ENCODE results near the gene DEK. TPM values are rescaled to one million over a fixed set of nuclear protein-coding genes. Genes with fewer than 3 reads are reported as not detected.

Gene DEK
- polyA plus RNA-seq, 2 of the 4 experiments (the other 2 are of a cell fraction): 96.4 to 146 TPM

GRCh38 chr6:18186033-18186432, 78.3 kb downstream of the DEK start:
- DNase-seq (ENCODE audit: low read depth in 1 of 2, low spot score in 1 of 2) (no peak), ATAC-seq (no peak), FAIRE-seq (no peak)
- Histone ChIP-seq H3K9me3 (no peaks in the 10 kb centered on the region), H3K4me1 (no peaks in the 10 kb centered on the region), H3K27ac (no peak overlapping the region), H3K4me3 (no peak overlapping the region), H3K4me2 (no peak overlapping the region)
- TF ChIP-seq HOXA7 (CRISPR knock-in tag; IDR thresholded peaks at IDR 0.05) (no peak), SMC3 (IDR thresholded peaks at IDR 0.05) (no peak), HOXB13 (CRISPR knock-in tag; IDR thresholded peaks at IDR 0.05; ENCODE audit: low read depth) (no peak), NFE2L2 (conservative IDR thresholded peaks at IDR 0.05; ENCODE audit: low read length) (no peak), HEYL (CRISPR knock-in tag; IDR thresholded peaks at IDR 0.05) (no peak), TP53 (CRISPR knock-in tag; IDR thresholded peaks at IDR 0.05) (no peak), NR3C1 (IDR thresholded peaks at IDR 0.05) (no peak), POLR2A (IDR thresholded peaks at IDR 0.05; ENCODE audit: low read length) (no peak), EHF (CRISPR knock-in tag; IDR thresholded peaks at IDR 0.05) (no peak), RNF2 (IDR thresholded peaks at IDR 0.05; ENCODE audit: borderline replicate concordance, low read depth) (no peak), JUNB (IDR thresholded peaks at IDR 0.05) (no peak), JUN (IDR thresholded peaks at IDR 0.05) (no peak), ZC3H11A (IDR thresholded peaks at IDR 0.05) (no peak), ZNF302 (CRISPR knock-in tag; IDR thresholded peaks at IDR 0.05) (no peak), ELK1 (IDR thresholded peaks at IDR 0.05; ENCODE audit: low read depth, low read length) (no peak), CHD2 (IDR thresholded peaks at IDR 0.05; ENCODE audit: low read length, partially characterized antibody) (no peak), POLR2AphosphoS2 (conservative IDR thresholded peaks at IDR 0.05; ENCODE audit: low read length) (no peak)
- TF ChIP-seq, protein P1, sequence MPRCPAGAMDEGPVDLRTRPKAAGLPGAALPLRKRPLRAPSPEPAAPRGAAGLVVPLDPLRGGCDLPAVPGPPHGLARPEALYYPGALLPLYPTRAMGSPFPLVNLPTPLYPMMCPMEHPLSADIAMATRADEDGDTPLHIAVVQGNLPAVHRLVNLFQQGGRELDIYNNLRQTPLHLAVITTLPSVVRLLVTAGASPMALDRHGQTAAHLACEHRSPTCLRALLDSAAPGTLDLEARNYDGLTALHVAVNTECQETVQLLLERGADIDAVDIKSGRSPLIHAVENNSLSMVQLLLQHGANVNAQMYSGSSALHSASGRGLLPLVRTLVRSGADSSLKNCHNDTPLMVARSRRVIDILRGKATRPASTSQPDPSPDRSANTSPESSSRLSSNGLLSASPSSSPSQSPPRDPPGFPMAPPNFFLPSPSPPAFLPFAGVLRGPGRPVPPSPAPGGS (IDR thresholded peaks at IDR 0.05): no peak
- WGBS (ENCODE audit: missing lambda C conversion rate): 59% methylated on average over 2 of the region's 2 CpGs
- CTCF ChIA-PET: interaction anchor here (1.3 kb wide), 1 partner anchor 14 kb away, joined by 3 read pairs; no protein-coding TSS in a partner anchor
- POLR2A ChIA-PET: no interaction called here

DNA sequence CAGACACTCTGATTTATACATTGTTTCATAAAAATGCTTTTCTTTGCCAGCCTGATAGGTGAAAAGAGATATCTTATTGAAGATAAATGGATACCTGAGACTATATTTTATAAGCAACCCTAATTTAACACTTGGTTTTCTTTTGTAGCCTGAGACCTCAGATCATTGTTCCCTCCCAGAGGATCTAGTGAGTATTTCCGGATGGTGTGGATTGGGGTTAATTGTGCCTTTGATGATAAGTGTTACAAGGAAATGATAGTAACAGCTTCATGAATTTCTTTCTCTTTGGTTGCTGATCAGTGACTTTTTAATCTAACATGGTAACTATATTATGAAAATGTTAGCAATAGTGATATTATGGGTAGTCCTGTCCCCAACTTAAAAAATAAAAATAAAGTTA, 78.7 kb downstream of the DEK start:
- 95% methylated on average over 1 of the region's 1 CpG for WGBS (ENCODE audit: missing lambda C conversion rate)
- Histone ChIP-seq H3K4me2 (no peak overlapping the region), H3K27ac (no peak overlapping the region), H3K4me1 (no peaks in the 10 kb centered on the region), H3K4me3 (no peak overlapping the region), H3K9me3 (no peaks in the 10 kb centered on the region)
- TF ChIP-seq NR3C1 (IDR thresholded peaks at IDR 0.05) (no peak), MYC (IDR thresholded peaks at IDR 0.05; ENCODE audit: borderline replicate concordance, low read length) (no peak), RNF2 (IDR thresholded peaks at IDR 0.05; ENCODE audit: borderline replicate concordance, low read depth) (no peak), PHF8 (IDR thresholded peaks at IDR 0.05; ENCODE audit: borderline replicate concordance, low read depth) (no peak), FOSB (CRISPR knock-in tag; IDR thresholded peaks at IDR 0.05) (no peak), SMC3 (IDR thresholded peaks at IDR 0.05) (no peak), ZFP36 (IDR thresholded peaks at IDR 0.05; ENCODE audit: borderline replicate concordance, partially characterized antibody) (no peak), REST (IDR thresholded peaks at IDR 0.05) (no peak)
- TF ChIP-seq, protein P2, sequence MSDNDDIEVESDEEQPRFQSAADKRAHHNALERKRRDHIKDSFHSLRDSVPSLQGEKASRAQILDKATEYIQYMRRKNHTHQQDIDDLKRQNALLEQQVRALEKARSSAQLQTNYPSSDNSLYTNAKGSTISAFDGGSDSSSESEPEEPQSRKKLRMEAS (IDR thresholded peaks at IDR 0.05): no peak
- FAIRE-seq: no peak
- POLR2A ChIA-PET: no interaction called here
- DNase-seq (ENCODE audit: low read depth in 1 of 2, low spot score in 1 of 2): no peak
- ATAC-seq: no peak
- CTCF ChIA-PET: no interaction called here

Measured in A549 (cell line).